Kidney (tissue), 14 donors: ENCODE data around the gene PRKN. TPM values are rescaled to one million over a fixed set of nuclear protein-coding genes. Genes with fewer than 3 reads are reported as not detected.

ENCODE experiments used
- DNase-seq, 5 donors: peaks; one replicate each; pipeline ENCODE4 v3.0.0-alpha.2; 2013 to 2020
- FAIRE-seq: peaks from 2 replicates; lab custom pipeline; 2012; peaks lifted over from hg19 to GRCh38; lab: Jason Lieb, UNC
- H3K27ac ChIP-seq, 2 donors: one replicate each; pipeline ENCODE4 v1.7.0; 2013; ENCODE audit warnings: low read depth in 2 of 2, low read length in 2 of 2, inconsistent platforms in 1 of 2
- H3K27me3 ChIP-seq: one replicate; pipeline ENCODE4 v1.7.1; 2013; ENCODE audit warnings: low read length, inconsistent platforms; ENCODE audit not compliant: control insufficient read depth, insufficient read depth
- H3K36me3 ChIP-seq, 3 donors: one replicate each; pipeline versions ENCODE4 v1.7.0 to v1.7.1; 2013; ENCODE audit warnings: low read length in 3 of 3, control low read depth in 1 of 3, inconsistent platforms in 1 of 3; ENCODE audit not compliant: insufficient read depth in 3 of 3, control insufficient read depth in 2 of 3
- H3K4me1 ChIP-seq, 3 donors: one replicate each; pipeline versions ENCODE4 v1.7.0 to v1.7.1; 2013; ENCODE audit warnings: low read length in 3 of 3, inconsistent platforms in 1 of 3, low read depth in 1 of 3; ENCODE audit not compliant: control insufficient read depth in 2 of 3, insufficient read depth in 2 of 3
- H3K4me3 ChIP-seq, 3 donors: one replicate each; pipeline versions ENCODE4 v1.7.0 to v1.8.1; 2013; ENCODE audit warnings: low read length in 3 of 3, control low read depth in 1 of 3, inconsistent platforms in 1 of 3
- H3K9ac ChIP-seq, 3 donors: one replicate each; pipeline versions ENCODE4 v1.7.0 to v1.7.1; 2013; ENCODE audit warnings: low read length in 3 of 3, control low read depth in 1 of 3, inconsistent platforms in 1 of 3
- H3K9me3 ChIP-seq, 3 donors: one replicate each; pipeline versions ENCODE4 v1.7.0 to v1.7.1; 2013; ENCODE audit warnings: low read length in 3 of 3, control low read depth in 1 of 3, inconsistent platforms in 1 of 3; ENCODE audit not compliant: control insufficient read depth in 2 of 3, insufficient read depth in 1 of 3
- intact Hi-C: fragments of 100-400 bp; cut with DNase I; formaldehyde crosslinking; loops from one replicate; pipeline ENCODE4 v1.11.1; 2022
- polyA plus RNA-seq: library from polyadenylated mRNA; stranded (reverse); fragments of 350-450 nt; fragmentation: Illumina TruSeq; extraction: RNeasy Lipid Tissue Mini Kit (QIAGEN cat#74804); gene quantifications from one replicate; pipeline ENCODE4 v1.2.3, GENCODE V29; 2014; ENCODE audit warnings: low read depth, low replicate concordance; ENCODE audit not compliant: insufficient read depth
- total RNA-seq: library from RNA; stranded (reverse); fragmentation: NEBNext Ultra II Directional; extraction: Animal tissue kit (Norgen Biotek cat#: 25700); gene quantifications from one replicate; pipeline ENCODE4 v1.2.1, GENCODE V29; 2021
- TF ChIP-seq, protein P1 (sequence below): IDR thresholded peaks from 3 replicates; pipeline ENCODE4 v1.5.1; 2012; ENCODE audit warnings: mild to moderate bottlenecking, moderate library complexity, borderline replicate concordance; ENCODE audit not compliant: insufficient read depth; ENCODE audit errors: extremely low read depth
- donor health status: control.
- donor health status: control.
- donor health status: control.
- donor health status: control.
- donor health status: control.
- donor health status: DM: yes; HTN: yes; CAD: no.
- donor health status: Normal renal cell carcinoma (clear cell type).

The PRKN gene
- total and polyA plus RNA-seq, 2 donors from 2014 or later = 8.6 to 10.4 TPM

DNA sequence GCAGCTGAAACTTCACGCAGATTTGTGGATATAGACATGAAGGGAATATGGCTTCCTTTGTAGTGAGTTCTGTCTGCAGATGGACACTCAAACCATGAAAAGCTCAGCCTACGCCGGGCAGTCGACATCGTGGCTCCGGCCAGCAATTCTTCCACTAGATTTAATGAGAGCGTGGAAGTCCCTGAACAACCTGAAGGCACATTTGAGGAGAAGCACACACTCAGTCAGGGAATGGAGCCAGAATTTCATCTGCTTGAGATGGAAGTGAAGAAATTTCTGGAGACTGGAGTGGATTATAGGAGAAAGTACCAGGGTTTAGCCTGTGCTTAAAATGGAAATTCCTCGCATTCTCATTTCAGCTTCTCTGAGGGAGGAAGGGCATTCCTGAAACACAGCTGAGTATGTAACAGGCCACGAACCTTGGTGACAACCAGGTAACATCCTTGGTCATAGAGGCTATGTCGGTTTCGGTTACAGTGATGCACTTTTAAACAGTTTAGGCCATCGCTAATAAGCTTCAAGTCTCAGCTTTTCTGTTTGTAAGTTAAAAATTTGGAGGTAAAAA lies 1373.2 kb downstream of the PRKN start:
- no peaks in the 10 kb centered on the region for H3K36me3 ChIP-seq
- H3K27me3 ChIP-seq = no peaks in the 10 kb centered on the region
- no peak overlapping the region for H3K27ac ChIP-seq
- DNase-seq = no peak
- TF ChIP-seq, protein P1, sequence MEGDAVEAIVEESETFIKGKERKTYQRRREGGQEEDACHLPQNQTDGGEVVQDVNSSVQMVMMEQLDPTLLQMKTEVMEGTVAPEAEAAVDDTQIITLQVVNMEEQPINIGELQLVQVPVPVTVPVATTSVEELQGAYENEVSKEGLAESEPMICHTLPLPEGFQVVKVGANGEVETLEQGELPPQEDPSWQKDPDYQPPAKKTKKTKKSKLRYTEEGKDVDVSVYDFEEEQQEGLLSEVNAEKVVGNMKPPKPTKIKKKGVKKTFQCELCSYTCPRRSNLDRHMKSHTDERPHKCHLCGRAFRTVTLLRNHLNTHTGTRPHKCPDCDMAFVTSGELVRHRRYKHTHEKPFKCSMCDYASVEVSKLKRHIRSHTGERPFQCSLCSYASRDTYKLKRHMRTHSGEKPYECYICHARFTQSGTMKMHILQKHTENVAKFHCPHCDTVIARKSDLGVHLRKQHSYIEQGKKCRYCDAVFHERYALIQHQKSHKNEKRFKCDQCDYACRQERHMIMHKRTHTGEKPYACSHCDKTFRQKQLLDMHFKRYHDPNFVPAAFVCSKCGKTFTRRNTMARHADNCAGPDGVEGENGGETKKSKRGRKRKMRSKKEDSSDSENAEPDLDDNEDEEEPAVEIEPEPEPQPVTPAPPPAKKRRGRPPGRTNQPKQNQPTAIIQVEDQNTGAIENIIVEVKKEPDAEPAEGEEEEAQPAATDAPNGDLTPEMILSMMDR = no peak
- H3K4me1 ChIP-seq = no peaks in the 10 kb centered on the region
- H3K9me3 ChIP-seq = no peaks in the 10 kb centered on the region
- no peak overlapping the region for H3K9ac ChIP-seq
- no peak overlapping the region for H3K4me3 ChIP-seq
- intact Hi-C loops = no loop called here
- FAIRE-seq = no peak

GRCh38 chr6:161353208-161353613 lies 1374.4 kb downstream of the PRKN start:
- Histone ChIP-seq H3K27ac (no peak overlapping the region), H3K4me3 (no peak overlapping the region), H3K9ac (no peak overlapping the region), H3K36me3 (no peaks in the 10 kb centered on the region), H3K9me3 (no peaks in the 10 kb centered on the region), H3K4me1 (no peaks in the 10 kb centered on the region), H3K27me3 (no peaks in the 10 kb centered on the region)
- TF ChIP-seq, protein P1 = no peak
- FAIRE-seq (no peak), DNase-seq (peak in 1 of 5 donors; percentile 42)
- intact Hi-C loops = no loop called here

- Histone ChIP-seq H3K36me3 (no peaks in the 10 kb centered on the region), H3K4me3 (no peak overlapping the region), H3K27ac (no peak overlapping the region), H3K9me3 (no peaks in the 10 kb centered on the region), H3K27me3 (no peaks in the 10 kb centered on the region), H3K4me1 (no peaks in the 10 kb centered on the region), H3K9ac (no peak overlapping the region)
- FAIRE-seq = no peak
- intact Hi-C loops = no loop called here
- DNase-seq = no peak
- TF ChIP-seq, protein P1 = no peak
These were observed 1375.7 kb downstream of the PRKN start for GRCh38 chr6:161351858-161352257.

DNA sequence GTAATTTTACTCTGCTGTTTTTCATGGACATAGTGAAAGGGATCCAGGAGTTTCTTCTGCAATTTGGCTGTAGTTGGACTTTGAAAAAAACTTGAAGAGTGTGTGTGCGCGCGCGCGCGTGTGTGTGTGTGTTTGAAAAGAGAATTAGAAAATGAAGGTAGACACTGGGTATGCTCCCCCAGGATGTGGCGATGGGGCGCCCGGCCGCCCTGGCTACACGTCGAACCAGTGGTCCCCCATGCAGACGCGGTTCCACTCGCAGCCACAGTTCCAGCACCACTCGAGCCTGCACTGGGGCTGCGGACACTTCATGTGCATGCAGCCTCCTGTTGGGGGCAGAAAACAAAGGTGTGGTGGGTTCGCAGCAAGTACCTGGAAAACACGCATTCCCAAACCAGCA lies 1377.7 kb downstream of the PRKN start:
- DNase-seq (no peak), FAIRE-seq (no peak)
- Histone ChIP-seq H3K36me3 (no peaks in the 10 kb centered on the region), H3K4me1 (no peaks in the 10 kb centered on the region), H3K9me3 (no peaks in the 10 kb centered on the region), H3K4me3 (no peak overlapping the region), H3K27ac (no peak overlapping the region), H3K27me3 (no peaks in the 10 kb centered on the region), H3K9ac (no peak overlapping the region)
- intact Hi-C loops = no loop called here
- TF ChIP-seq, protein P1 = no peak
